Midbrain (tissue), 1 donor: Measurements from ENCODE around the gene ZNF664.

Experiments
- DNase-seq: peaks from one replicate; lab custom pipeline; 2025; lab: John Stamatoyannopoulos, UW

ZNF664 gene

DNA sequence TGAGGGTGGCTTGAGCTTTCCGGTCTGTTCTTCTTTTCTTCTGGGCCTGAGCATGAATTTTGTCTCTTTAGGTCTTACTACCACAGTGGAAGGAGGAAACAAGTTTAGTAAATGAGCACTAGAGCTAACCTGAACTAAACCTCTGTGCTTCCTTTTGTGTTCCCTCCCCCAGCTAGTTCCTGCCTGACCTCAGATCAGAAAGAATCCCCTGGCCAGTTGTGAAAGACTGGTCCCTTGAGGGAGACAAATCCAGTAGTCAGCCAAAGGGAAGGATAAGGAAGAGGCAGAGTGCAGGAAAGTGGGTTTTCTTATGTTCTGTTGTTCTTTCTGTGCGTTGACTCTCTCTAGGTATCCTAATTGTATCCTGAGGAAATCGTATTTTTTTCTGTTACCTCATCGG, 17.5 kb downstream of the ZNF664 start:
- DNase-seq: no peak

DNA sequence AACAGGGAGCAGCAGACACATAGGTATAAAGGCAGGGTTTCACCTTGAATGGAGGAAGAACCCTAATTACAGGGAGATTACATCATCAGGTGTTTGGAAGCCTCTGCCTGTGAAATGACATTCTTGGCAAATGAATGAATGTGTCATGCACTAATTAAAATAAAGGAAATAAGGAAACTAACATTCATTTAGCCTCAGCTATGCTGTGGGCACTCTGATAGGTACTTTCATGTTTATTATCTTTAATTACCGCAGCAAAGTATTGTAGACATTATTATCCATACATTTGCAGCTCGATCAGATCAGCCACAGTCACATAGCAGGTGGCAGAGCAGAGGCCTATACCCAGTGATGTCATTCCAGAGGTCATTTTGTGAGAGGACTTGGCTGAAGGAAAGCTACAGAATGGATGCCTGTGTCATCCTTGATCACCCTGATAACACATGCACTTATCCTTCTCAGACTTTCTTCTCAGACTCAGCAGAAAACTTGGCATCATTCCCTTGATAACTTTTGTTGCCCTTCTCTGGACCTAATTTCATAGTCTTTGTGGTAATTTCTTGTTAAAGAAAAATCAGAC, 18.4 kb downstream of the ZNF664 start:
- DNase-seq: no peak

DNA sequence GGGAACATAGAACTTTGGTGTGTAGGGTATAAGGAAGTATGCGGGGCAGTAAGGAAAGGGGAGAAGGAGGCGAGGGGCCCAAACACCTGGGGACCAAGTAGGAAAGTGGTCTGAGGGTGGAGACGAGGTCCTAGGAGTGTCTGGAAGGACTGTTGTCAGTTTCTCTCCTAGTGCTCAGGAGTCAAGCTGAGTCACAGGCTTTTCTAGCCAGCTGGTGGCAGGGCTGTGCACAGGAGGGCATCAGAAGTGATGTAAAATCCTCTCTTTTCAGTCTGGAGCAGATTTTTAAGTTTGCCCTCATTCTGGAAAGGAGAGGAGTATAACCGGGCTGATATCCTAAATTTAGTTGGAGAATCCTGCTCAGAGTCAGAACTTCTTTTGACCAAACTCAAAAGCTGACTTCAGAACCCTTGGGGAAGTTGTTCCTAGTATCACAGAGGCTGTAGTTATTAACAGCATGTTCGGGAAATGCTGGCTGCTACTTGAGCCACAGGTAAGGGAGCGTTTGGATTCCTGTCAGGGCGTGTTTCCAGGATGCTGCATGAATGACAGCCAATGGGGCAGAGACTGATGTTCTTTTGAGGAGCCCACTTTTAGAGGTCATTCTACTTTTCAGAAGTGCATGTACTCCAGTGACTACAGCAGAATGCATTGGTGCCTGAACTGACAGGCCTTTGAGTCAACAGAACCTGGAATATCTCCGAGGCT, 19.3 kb downstream of the ZNF664 start:
- DNase-seq: no peak

DNA sequence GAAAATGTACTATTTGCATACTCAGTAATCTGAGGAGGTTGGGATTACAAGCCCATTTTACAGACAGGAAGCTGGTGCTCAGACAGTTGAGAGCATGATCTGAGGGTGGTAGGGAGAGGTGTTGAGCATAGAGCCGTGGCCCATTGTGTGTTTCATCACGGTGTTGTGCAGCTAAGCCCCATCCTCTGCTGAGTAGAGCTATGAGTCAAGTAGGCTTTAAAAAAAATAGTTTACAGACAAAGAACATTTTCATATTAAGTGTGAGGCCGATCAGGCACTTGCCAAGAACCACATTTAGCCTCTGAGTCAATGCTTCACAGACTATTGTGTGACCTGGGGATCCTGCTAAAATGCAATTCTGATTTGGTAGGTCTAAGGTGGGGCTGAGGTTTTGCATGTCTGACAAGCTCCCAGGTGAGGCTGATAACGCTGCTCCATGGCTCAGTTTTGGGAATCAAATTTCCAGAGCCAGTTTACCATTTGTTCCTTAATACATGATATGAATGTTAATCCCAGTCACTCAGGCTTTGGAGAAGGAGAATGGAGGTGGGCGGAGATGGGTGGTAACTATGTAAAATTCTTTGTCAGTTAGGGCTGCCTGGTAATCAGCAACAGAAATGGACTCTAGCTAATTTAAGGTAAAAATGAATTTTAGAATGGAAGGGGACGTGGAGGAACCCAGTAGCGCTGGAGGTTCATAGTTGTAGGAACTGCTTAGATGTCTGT, 22.2 kb downstream of the ZNF664 start:
- DNase-seq: no peak

- peak; percentile 79 for DNase-seq
Observed at GRCh38 chr12:123996581-123996980, 23.6 kb downstream of the ZNF664 start.

GRCh38 chr12:123997033-123997822, 24.2 kb downstream of the ZNF664 start:
- DNase-seq: no peak

GRCh38 chr12:123997908-123998307, 24.9 kb downstream of the ZNF664 start:
- no peak for DNase-seq

DNA sequence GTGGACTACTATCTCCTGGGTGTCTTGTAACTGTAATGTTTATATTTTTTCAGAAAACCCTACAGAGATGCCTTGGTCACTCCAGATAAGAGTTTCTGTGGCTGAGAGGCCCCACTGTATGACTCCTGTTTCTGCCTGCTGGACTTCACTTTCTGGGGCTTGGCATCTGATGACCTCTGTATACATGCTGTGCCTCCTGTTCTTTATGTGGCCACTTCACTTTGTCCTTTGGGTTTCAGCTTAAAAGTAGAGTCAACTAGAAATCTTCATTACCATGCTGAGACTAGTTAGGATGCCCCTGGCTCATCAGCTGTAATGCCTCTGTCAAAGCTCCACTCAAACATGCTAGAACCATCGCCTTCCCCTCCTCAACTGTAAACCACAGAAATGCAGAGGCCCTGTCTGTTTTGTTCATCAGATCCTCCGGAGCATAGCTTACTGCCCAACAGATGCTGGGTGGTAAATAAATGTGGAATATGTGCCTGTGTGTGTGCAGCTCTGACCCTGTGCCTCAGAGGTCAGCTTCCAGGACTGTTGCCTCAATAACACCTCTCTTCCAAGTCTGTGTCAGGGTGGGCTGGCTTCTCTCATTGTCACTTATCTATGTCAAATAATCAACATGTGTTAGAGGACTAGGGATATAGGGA, 25.5 kb downstream of the ZNF664 start:
- DNase-seq: no peak

- no peak for DNase-seq
Observed at GRCh38 chr12:123998991-123999359, 26.0 kb downstream of the ZNF664 start.

GRCh38 chr12:124000111-124000510, 27.1 kb downstream of the ZNF664 start:
- DNase-seq: no peak

- DNase-seq: no peak
Observed at GRCh38 chr12:124001343-124001742, 28.3 kb downstream of the ZNF664 start.

DNA sequence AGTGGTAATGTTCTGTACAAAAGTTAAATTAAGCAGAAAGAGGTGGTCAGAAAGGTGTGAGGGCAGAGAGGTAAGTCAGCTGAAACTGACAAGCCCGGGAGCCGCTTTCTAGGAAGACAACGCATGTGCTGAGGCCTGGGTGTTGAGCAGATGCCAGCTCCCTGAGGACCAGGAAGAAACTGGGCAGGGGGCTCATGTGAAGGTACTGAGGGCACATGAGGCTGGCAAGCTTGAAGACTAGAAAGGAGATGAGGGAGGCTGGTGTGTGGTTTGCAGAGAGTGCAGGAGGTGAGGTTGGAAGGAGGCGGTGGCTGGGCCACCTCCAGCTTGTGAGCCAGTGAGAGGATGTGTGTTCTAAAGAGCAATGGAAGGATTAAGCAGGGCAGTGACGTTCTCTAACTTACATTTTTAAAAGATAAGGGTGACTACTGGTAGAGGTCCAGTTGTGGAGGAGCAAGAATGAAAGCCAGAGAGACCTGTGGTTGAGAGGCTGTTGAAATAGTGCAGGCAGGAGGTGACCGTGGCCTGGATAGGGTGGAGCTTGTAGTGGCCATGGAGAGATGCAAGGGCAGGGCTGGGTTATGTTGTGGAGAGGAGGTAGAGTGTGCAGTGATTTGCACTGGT, 29.1 kb downstream of the ZNF664 start:
- DNase-seq: no peak

- DNase-seq: no peak
Observed at GRCh38 chr12:124002654-124003053, 29.6 kb downstream of the ZNF664 start.

GRCh38 chr12:124004233-124004875, 31.3 kb downstream of the ZNF664 start:
- DNase-seq: no peak

GRCh38 chr12:124006085-124006845, 33.2 kb downstream of the ZNF664 start:
- no peak for DNase-seq

- peak; percentile 35 for DNase-seq
Observed at GRCh38 chr12:124006846-124007713, 34.1 kb downstream of the ZNF664 start.

- DNase-seq: no peak
Observed at GRCh38 chr12:124007826-124008570, 35.0 kb downstream of the ZNF664 start.

DNA sequence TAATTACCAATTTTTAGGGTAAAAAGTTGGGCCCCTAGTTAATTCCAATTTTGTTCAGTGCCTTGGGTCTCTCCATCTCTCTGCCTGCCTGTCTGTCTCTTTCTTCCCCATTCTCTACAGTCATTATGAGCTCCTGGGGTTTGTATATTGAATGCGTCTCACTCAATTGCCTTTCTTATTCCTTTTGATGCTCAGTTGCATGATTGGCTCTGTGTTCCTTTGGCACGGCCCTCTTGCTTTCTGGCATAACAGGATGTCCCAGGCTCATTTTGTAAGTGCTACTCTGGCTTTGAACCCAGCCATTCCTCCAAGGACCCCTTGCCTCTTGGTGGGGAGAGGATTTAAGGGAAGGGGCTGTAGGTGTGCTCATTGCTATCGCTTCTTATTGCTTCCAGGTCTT, 35.6 kb downstream of the ZNF664 start:
- peak; percentile 34 for DNase-seq

GRCh38 chr12:124009781-124010180, 36.8 kb downstream of the ZNF664 start:
- no peak for DNase-seq
